Left ventricle myocardium inferior (tissue), 1 donor: ENCODE data around the gene MADCAM1. TPM values are rescaled to one million over a fixed set of nuclear protein-coding genes. Genes with fewer than 3 reads are reported as not detected.

Experiments used
- DNase-seq: peaks from one replicate; pipeline ENCODE4 v3.0.0-alpha.2; 2020
- H3K27ac ChIP-seq: fragments of 200-600 bp; replicated peaks from 2 replicates; pipeline ENCODE4 v1.8.0; 2021
- H3K27me3 ChIP-seq: fragments of 200-600 bp; 2 replicates; pipeline ENCODE4 v1.8.0; 2021; ENCODE audit warnings: low read depth
- H3K36me3 ChIP-seq: fragments of 200-600 bp; 2 replicates; pipeline ENCODE4 v1.8.0; 2021
- H3K4me1 ChIP-seq: fragments of 200-600 bp; 2 replicates; pipeline ENCODE4 v1.8.0; 2021
- H3K4me3 ChIP-seq: fragments of 200-600 bp; 2 replicates; pipeline ENCODE4 v1.8.0; 2021; ENCODE audit warnings: mild to moderate bottlenecking, moderate library complexity
- H3K9me3 ChIP-seq: fragments of 200-600 bp; replicated peaks from 2 replicates; pipeline ENCODE4 v1.8.0; 2021
- CTCF ChIP-seq: fragments of 200-600 bp; IDR thresholded peaks from 2 replicates; pipeline ENCODE4 v1.8.0; 2021; ENCODE audit warnings: antibody characterized with exemption, mild to moderate bottlenecking, borderline replicate concordance
- intact Hi-C: fragments of 100-400 bp; cut with micrococcal nuclease; formaldehyde crosslinking; loops from one replicate; pipeline ENCODE4 v1.11.0; 2022
- total RNA-seq: library from RNA; stranded (reverse); fragmentation: NEBNext Ultra II Directional; extraction: Animal tissue kit (Norgen Biotek cat#: 25700); gene quantifications from one replicate; pipeline ENCODE4 v1.2.1, GENCODE V29; 2021
- donor health status: DM: no; HTN: yes; CAD: no; lungs with severe emphysema.

MADCAM1 gene
- total RNA-seq, 1 donor from 2014 or later = 0.22 TPM

- H3K36me3 ChIP-seq = peaks cover 54% of the 10 kb centered on the region
These were observed 40.7 kb downstream of the MADCAM1 start for GRCh38 chr19:536881-537404.

GRCh38 chr19:538641-539428 lies 42.5 kb downstream of the MADCAM1 start:
- intact Hi-C loops = no loop called here
- Histone ChIP-seq H3K36me3 (peaks cover 64% of the 10 kb centered on the region), H3K27me3 (no peaks in the 10 kb centered on the region), H3K9me3 (no peaks in the 10 kb centered on the region), H3K4me1 (peaks cover 44% of the 10 kb centered on the region), H3K27ac (no peak overlapping the region), H3K4me3 (no peak overlapping the region)
- TF ChIP-seq CTCF = no peak
- DNase-seq = no peak

More at GRCh38 chr19:536881-537404, 40.7 kb downstream of the MADCAM1 start:
- Histone ChIP-seq H3K4me3 (no peak overlapping the region), H3K9me3 (no peaks in the 10 kb centered on the region), H3K4me1 (peaks cover 60% of the 10 kb centered on the region), H3K27me3 (no peaks in the 10 kb centered on the region), H3K27ac (no peak overlapping the region)
- TF ChIP-seq CTCF = no peak
- DNase-seq = no peak
- intact Hi-C loops = no loop called here

- Histone ChIP-seq H3K27ac (no peak overlapping the region), H3K4me3 (no peak overlapping the region), H3K27me3 (no peaks in the 10 kb centered on the region), H3K9me3 (no peaks in the 10 kb centered on the region), H3K4me1 (peaks cover 45% of the 10 kb centered on the region), H3K36me3 (peaks cover 64% of the 10 kb centered on the region)
- intact Hi-C loops = no loop called here
- no peak for TF ChIP-seq CTCF
- DNase-seq = no peak
These were observed 43.2 kb downstream of the MADCAM1 start for GRCh38 chr19:539429-540030.

- no peak for DNase-seq
- intact Hi-C loops = no loop called here
- TF ChIP-seq CTCF = no peak
- H3K27me3 ChIP-seq = no peaks in the 10 kb centered on the region
- no peaks in the 10 kb centered on the region for H3K9me3 ChIP-seq
- H3K36me3 ChIP-seq = peaks cover 56% of the 10 kb centered on the region
- peaks cover 30% of the 10 kb centered on the region for H3K4me1 ChIP-seq
- H3K27ac ChIP-seq = no peak overlapping the region
- no peak overlapping the region for H3K4me3 ChIP-seq
These were observed 44.8 kb downstream of the MADCAM1 start for GRCh38 chr19:540867-541637.

- Histone ChIP-seq H3K36me3 (peaks cover 50% of the 10 kb centered on the region), H3K4me3 (no peak overlapping the region), H3K9me3 (no peaks in the 10 kb centered on the region), H3K27me3 (no peaks in the 10 kb centered on the region), H3K27ac (no peak overlapping the region), H3K4me1 (peaks cover 24% of the 10 kb centered on the region)
- TF ChIP-seq CTCF = no peak
- DNase-seq = no peak
- intact Hi-C loops = no loop called here
These were observed 45.4 kb downstream of the MADCAM1 start for GRCh38 chr19:541699-542098.
